Activated CD4-positive, alpha-beta T cell treated with anti-CD3 and anti-CD28 coated beads, Interleukin-2, amount 50 U/mL, for 1 hour (primary cell): Measurements from ENCODE around the gene EDNRA.

Experiments used
- DNase-seq: peaks from one replicate; pipeline ENCODE4 v3.0.0-alpha.2; 2020

The EDNRA gene

DNA sequence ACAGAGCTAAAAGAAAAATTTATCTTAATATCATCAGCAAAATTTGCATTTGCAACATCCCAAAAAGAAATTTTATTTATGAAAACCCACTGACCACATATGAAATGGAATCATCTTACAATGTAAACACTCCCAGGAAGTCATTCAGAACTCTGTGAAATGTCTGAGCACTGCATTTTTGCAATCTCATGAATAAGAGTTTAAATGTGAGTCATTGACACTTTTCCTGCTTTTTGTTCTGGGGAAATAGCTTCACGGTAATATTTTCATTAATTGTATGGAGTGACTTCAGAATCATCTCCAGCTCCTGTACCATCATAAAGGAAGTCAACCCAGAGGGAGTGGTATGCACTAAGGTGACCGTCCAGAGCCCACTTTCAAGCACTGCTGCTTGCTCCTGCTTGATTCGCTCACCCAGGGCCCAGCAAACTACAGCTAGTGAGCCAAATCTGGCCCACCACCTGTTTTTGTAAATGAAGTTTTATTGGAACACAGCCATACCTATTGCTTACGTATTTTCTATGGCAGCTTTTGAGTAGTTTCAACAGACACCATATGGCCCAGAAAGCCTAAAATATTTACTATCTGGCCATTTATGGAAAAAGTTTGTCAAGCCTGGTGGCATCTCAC, 17.2 kb downstream of the EDNRA start:
- DNase-seq = no peak

DNA sequence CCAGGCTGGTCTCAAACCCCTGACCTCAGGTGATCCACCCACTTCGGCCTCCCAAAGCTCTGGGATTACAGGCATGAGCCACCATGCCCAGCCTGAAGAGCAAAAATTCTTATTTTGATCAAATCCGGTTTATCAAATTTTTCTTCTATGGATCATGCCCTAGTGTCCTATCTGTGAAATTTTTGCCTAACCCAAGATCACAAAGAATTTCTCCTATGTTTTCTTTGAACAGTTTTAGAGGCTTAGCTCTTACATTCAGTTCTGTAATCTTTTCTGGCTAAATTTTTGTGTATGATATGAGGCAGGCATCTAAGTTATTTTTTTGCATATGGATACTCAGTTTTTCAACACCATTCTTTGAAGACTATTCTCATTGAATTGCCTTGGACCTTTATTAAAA, 27.4 kb downstream of the EDNRA start:
- DNase-seq = no peak

DNA sequence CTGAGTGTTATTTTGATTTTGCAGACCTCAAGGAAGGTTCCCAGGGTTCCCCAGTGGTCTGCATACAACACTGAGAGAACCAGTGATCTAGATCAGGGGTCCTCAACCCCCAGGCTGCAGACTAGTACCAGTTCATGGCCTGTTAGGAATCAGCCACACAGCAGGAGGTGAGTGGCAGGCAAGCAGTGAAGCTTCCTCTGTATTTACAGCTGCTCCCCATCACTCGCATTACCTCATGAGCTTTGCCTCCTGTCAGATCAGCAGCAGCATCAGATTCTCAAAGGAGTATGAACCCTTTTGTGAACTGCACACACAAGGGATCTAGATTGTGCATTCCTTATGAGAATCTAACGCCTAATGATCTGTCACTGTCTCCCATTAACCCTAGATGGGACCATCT, 28.5 kb downstream of the EDNRA start:
- no peak for DNase-seq

DNA sequence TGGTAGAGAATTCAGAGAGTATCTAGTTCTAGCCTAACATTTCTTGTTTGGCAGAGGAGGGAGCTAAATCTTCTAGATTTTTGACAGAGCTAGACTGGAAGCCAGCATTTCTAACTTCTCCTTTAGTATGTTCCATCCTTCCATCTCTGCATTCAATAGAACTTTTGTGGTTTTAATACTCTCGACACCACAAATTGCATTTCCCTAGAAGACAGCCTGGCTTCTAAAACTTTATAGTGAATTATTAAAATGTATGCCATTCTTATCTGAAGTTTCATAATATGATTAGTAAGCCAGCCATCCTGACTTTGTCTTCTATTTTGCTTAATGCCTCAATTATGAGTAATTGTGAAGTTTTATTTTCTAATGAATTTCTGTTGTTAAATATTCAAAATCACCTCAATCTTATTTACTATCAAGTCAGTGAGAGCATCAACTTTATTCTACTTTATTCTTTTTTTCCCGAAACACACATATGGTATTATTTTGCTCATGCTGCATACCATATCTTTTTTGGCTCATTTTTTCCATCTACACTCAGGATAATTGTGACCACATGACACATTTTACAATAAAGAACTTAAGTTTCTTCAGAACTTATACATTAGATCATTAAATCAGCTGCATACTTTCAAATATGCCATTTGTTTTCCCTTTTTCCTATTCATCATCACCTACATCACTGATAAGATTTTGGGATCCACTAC, 30.2 kb downstream of the EDNRA start:
- DNase-seq = no peak

DNA sequence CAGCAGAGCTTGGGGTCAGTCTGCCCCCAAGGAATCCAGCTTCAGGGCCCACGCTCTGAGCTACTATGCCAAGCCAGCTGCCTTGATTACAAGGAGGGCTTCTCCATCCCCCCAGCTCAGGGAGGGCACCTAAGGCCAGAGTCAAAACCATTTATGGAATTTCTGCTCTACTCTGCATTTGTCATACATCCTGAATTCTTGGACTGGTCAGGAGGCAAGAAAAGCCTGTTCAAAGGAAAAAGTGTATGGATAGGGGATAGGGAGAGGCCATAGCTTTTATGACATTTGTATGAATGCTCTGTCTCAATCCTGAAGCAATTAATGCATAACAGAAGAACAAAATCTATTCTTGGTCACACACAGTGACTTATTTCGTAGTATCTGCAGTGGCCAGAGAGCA, 32.2 kb downstream of the EDNRA start:
- DNase-seq = no peak

DNA sequence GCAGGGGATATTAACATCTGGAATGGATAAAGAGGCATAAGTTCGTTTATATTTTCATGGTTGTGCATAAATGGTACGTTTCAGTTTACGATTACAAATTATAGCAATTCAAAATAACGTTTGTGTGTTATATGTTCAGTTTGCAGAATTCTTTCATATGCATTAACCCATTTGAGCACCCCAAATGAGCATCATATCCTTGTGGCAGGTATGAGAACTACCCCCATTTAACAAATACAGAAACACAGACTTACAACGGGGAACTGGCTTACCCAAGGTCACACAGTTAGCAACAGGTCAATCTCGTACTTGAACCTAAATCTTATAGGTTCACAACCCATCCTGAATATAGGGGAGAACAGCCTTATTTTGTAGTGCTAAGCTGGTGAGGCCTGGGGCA, 33.1 kb downstream of the EDNRA start:
- no peak for DNase-seq

DNA sequence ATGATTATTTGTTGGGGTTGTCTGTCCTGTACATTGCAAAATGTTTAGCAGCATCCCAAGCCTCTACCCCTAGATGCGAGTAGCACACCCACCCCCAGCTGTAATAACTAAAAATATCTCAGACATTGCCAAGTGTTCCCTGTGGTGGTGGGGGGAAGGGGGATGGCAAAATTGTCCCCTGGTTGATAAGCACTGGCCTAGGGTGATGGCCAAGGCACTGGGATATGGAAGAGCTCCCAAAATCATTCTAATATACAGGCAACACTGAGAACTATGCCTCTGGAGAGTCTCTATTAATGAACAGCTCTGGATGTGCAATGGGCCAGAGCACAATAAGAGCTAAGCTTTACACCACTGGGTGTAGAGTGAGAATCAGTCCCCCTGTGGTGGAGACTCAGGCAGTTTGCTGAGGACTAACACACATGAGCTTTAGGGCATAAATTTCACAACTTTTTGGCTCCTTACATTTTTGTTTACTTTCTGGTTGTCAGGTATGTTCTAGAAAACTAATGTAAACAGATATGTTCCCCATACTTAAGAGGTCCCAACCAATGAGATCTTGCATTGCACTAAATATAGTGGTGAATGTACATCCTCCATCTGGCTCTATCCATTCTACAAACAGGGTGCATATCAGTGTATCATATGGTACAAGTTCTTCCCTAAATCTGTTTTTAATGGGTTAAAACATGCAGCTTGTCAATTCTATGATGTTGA, 34.5 kb downstream of the EDNRA start:
- no peak for DNase-seq

DNA sequence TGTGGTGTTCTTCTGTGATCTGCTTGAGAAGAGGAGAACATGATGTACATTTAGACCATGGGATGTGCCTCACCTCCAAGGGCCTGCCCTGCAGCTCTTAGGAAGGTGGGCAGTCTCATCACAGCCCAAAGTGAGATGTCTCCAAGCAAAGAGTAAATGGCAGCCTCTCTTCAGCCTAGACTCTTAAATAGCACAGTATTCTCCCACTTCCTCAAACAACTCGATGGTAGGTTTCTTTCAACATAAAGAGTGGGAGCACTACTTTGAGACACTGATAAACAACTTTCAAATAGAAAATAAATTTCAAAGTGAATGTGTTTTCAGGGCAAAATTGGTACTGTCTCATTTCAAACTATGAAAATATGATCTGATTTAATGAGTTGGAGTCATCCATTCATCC, 35.2 kb downstream of the EDNRA start:
- DNase-seq = no peak

DNA sequence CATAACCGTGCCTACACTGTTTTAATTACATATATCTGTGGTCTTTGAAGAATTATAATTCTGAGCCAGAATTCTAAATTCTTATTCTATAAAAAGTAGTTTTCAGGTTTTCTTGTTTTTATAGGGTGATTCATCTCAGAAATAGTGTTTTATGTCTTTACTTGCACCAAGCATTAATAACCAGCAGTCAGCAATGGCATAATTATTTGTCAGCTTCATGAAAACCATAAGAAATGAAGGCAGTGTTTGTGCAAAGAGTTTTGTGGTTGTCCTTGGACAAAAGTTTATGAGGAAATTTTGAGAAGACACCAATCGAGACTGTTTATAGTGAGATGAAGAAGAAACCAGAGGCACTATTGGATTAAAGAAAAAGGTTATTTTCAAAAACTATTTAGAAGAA, 37.2 kb downstream of the EDNRA start:
- no peak for DNase-seq

DNA sequence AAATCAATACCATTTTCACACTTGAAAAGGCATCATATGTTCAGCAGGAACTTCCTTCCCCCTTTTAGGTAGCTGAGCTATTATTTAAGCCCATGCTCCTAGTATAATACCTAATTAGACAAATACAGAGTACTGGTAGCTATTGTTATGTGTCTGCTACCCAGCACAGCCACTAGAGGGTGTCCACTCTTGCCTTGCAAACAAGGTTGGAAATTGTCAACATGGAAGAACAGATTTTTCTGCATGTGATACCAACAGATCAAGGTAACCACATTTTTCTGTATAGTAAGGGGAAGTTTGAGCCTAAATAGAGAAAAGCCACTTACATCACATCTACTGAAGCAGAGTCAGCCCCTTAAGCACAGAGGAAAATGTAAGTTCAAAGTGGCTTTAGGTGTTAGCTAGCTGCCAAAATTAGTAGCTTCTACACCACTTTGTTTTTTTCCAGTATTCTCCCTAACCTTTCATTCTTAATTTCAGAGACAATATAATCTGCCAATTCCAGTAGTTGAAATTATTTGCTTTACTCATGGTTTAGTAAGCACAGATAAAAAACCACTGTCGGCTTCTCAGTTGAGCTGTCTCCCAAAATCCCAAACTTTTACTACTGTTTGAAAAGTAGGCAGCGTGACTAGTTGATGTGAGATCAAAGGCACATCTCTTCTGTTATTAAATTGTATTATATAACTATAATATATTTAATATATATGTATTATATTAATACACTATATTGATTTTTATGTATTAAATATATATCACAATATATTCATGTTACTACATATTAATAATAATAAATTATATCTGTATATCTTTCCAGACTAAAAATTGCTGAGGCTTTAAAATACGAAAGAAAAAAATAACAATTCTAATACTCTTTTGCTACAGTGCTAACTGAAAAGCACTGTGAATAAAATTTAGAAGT, 38.2 kb downstream of the EDNRA start:
- DNase-seq = peak; percentile 38

DNA sequence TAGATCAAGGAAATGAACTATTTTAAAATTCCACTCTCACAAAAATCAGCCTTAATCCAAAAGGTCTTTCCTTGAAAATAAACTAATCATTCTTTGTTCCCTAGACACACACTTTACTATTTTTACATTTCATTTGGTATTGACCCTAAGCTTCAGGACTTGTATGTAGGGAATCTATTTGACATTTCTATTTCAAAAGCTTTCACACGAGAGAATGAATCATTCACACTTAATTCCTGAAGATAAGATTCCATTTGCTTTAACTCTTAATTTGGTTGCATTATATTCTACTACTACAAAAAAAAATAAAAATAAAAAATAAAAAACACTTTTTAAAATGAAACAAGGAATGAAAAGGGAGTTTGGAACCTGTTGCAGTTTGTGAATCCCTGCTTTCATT, 43.7 kb downstream of the EDNRA start:
- DNase-seq = no peak

DNA sequence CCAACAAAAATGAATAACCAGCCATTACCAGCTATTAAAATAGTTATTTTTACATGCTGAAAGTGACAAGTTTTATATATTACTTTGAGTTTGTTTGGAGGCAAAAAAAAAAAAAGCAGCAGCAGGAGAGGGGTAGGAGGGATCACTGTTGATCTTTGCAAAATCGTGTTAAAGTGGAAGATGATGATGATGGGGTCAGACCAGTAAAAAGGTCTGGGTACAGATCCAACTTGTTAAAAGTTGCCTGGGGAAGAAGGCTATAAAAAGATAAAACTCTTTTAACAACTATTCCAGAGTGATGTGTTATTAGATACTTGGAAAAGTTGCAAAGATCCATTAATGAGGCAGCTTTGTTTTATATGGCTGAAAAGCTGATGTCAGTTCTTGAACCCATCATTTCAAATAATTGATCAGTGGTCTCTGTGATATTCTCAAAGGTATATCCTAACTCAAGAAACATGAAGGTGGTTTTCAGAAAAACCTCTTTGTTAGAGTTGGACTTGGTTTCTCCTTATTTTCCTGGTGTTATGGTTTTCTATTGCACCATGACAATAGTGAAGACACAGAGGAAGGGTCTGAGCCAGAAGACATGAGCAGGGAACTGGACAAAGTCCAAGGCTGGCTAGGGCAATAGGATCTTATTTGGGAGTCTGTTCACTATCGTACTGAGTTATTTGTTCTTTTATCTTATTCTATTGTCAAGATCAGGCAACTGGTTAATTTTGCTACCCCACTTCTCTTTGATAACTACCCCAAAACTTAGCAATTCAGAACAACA, 44.8 kb downstream of the EDNRA start:
- no peak for DNase-seq

DNA sequence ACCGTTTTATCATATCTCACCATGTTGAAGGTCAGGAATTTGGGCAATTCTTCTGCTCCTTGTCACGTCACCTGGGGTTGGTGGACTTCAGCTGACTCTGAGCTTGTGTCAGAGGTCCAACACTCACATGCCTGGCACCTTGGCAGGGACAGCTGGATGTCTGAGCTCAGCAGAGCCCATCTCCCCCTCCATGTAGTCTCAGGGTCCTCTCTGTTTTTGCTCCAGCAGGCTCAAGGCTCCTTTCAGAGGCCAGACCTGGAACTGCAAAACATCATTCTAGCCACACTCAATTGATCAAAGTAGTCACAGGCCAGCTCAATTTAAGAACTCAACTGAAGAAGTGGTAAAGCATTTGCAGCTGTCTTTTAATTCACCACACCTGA, 45.4 kb downstream of the EDNRA start:
- no peak for DNase-seq

DNA sequence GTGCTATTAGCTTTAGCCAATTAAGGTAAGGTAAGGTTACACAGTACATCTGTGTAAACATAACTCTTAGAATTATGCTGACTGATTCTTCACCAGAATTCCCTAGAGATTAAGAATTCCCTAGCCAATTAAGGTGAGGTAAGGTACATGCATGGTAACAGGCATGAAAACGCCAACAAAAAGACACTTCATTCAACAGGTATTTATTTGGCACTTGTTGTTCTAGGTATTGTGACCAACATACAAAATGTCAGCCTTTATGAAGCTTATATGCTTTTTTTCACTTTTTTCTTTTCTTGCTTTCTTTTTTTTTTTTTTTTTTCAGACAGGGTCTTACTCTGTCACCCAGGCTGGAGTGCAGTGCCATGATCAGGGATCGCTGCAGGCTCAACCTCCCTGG, 47.2 kb downstream of the EDNRA start:
- no peak for DNase-seq

DNA sequence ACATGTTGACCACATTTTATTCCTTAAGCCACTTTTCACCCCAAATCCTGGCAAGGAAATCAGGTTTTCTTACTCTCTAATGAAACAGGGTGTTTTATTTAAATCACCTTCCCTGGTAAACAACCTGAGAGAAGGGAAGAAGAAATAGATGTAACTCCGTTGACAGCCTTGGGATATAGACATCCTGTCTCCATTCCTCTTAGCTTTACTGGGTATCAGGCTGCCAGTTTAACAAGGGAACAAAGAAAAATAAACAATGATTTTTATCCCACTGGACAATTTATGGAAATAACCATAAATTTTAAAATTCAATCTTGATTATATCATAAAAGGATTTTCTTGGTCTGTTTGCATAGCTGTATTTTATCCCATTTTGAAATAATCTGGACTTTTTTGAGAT, 49.2 kb downstream of the EDNRA start:
- DNase-seq = no peak

DNA sequence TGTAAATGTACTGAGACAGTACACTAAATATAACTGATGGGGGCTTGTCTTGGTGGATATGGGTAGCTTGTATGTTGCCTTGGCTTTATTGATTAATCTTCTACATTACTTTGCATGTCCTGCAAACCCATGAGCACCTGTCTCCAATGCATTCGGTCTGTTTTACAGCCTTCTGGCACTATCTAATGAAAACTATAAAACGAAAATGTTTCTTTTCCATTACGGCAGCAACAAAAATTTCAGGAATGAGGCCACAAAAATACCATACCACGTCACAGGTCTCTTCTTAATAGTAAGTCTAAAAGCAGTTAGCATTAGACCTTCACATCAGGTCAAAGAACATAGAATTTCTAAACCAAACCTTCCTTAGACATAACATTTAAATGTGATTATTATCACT, 49.8 kb downstream of the EDNRA start:
- DNase-seq = no peak

DNA sequence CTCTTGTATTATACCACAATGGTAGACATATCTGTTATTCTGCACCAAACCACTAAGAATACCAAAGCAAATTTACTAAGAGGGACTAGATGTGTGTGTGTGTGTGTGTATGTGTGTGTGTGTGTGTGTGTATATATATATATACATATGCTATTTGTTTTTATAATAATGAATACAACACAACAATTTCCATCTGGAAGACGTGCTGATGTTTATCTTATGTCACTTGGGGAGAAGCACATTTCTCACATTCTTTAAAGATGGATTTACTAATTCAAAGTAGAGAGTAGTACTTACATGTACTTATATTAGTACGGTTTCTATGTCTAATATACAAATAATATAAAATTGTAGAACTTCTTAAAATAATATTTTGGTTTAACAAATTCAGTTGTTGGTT, 52.0 kb downstream of the EDNRA start:
- no peak for DNase-seq

DNA sequence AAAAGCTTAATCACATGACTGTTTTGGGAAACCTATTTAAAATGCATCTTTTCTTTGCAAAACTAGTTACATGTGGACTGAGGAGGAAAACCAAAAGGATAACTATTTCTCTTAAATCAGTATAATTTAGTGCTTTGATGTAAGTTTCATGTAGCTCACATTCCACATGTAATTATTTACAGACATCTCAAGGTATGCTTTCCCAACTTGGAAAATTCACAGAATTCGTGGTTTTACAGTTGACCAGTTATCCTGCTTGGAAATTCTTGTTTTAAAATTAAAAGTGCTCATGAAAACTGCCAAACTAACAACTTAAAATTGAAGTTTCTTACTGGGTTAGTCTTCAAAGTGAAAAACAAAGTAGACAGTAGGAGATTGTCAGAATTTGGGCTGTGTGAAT, 52.4 kb downstream of the EDNRA start:
- DNase-seq = no peak

DNA sequence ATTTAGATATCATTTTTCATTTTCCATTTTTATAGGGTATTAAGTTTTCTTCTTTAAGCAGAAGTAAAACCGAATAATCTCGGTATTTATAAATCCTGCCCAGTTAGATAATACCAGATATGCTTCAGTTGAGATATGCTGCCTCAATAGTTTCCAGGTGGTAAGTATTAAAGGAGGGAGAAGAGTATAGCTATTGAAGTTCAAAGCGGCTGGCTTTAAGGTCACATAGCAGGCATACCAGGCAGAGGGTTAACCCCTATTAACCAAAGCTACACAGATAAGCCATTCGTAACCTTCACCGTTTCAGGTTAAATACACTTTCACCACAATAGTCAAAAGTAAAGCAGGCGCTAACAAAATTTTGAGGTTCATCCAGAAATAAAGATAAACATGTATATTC, 54.2 kb downstream of the EDNRA start:
- no peak for DNase-seq

DNA sequence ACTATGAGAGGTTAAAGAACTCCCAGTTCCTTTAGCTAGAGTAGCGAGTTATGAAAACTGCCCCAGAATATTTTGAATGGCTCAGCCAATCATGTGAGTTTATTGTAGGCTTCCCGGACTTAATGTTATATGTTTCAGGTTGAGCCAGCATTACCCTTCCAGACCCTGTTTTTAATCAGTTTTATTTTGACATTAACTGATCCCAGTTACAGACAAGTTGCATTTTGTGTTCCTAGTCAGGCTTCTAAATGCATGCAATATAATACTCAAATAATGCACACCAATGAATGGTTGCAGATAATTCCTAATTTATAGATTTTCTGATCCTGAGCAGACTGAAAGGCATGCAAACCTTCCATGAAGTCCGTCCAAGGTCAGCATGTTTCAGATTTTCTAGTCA, 57.8 kb downstream of the EDNRA start:
- no peak for DNase-seq

DNA sequence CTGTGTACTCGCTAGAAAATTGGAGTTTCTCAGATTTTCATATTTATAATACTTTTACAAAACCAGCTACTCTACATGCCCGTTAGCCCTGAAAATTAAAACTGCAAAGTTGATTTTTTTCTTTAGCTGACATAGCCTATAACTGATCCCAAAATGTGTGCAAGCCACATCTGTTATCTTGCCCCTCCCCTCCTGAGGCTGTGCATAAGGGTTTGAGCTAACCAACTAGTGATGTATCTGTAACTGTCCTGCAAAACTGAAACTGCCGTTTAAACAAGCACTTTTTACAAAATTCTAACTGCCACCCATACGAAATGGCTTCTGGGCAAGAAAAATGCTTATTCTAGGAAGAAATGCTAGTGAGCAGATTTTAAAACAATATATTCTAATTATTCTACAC, 59.1 kb downstream of the EDNRA start:
- no peak for DNase-seq

DNA sequence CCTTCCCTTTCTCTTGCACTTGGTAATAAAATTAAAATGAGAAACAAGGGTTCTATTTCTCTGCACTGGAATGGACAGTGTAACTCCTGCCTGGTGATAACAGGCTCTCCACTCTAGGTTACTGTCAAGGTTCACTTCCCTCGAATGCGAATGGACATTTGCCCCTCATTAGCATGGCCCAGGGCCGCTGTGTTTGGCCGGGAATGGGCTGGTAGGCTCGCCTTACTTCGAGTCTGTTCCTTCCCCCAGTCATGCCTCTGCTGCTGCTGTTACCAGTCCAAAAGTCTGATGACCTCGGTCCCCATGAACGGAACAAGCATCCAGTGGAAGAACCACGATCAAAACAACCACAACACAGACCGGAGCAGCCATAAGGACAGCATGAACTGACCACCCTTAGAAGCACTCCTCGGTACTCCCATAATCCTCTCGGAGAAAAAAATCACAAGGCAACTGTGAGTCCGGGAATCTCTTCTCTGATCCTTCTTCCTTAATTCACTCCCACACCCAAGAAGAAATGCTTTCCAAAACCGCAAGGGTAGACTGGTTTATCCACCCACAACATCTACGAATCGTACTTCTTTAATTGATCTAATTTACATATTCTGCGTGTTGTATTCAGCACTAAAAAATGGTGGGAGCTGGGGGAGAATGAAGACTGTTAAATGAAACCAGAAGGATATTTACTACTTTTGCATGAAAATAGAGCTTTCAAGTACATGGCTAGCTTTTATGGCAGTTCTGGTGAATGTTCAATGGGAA, 61.5 kb downstream of the EDNRA start:
- no peak for DNase-seq
